ENCODE data around the gene TBC1D22A. TPM values are rescaled to one million over a fixed set of nuclear protein-coding genes. Genes with fewer than 3 reads are reported as not detected.

TBC1D22A gene
- total and polyA plus RNA-seq, 10 of the 15 experiments (the other 5 are each of a cell fraction or from before 2014, with no cell fraction given): 0.63 to 44.7 (median 27.4) TPM

- 97% methylated on average over 24 of the region's 24 CpGs for WGBS (ENCODE audit: insufficient coverage, insufficient replicate concordance, low lambda C conversion rate, missing lambda C conversion rate)
- H3K4me3 ChIP-seq: no peak overlapping the region
- no peak overlapping the region for H2AFZ ChIP-seq (ENCODE audit: control insufficient read depth, low read depth, low read length)
- in situ Hi-C loops (cut with MboI): no loop called here
- intact Hi-C loops (cut with micrococcal nuclease; ENCODE audit: unreplicated experiment): no loop called here
- H3K4me1 ChIP-seq (ENCODE audit: control insufficient read depth, insufficient read depth, low read length): no peaks in the 10 kb centered on the region
- H3K36me3 ChIP-seq (ENCODE audit: control insufficient read depth in 2 of 2, insufficient read depth in 2 of 2, low read length in 1 of 2): peaks cover 3 to 29% of the 10 kb centered on the region in 2 experiments; a peak in 3 of 4 replicates
- ChIA-PET SMC1A (ENCODE audit: uncharacterized antibody, unreplicated experiment) (no interaction called here), CTCF (no interaction called here), RAD21 (ENCODE audit: unreplicated experiment) (no interaction called here), POLR2A (no interaction called here)
- H3K4me2 ChIP-seq (ENCODE audit: control insufficient read depth, insufficient read depth): no peak overlapping the region
- ATAC-seq (no peak), DNase-seq (ENCODE audit: low read depth, low spot score) (no peak), FAIRE-seq (no peak)
- no peak overlapping the region for H3K27ac ChIP-seq (ENCODE audit: control insufficient read depth, insufficient read depth)
- H4K20me1 ChIP-seq (ENCODE audit: control insufficient read depth, insufficient read depth): no peaks in the 10 kb centered on the region; the same call in 1 of the 2 replicates
- TF ChIP-seq ATF7 (IDR thresholded peaks at IDR 0.05; ENCODE audit: low read depth): no peak
- TF ChIP-seq POLR2AphosphoS5 (IDR thresholded peaks at IDR 0.05; ENCODE audit: low read length): no peak
- TF ChIP-seq EP300 (IDR thresholded peaks at IDR 0.05; ENCODE audit: borderline replicate concordance in 1 of 2, control insufficient read depth in 1 of 2, low read depth in 2 of 2, low read length in 2 of 2): no peak
- no peak for TF ChIP-seq ZNF384 (IDR thresholded peaks at IDR 0.05; ENCODE audit: borderline replicate concordance, low read depth, low read length)
- TF ChIP-seq CEBPB (IDR thresholded peaks at IDR 0.05; ENCODE audit: borderline replicate concordance in 1 of 2, low read depth in 2 of 2, low read length in 2 of 2): no peak
- no peak for TF ChIP-seq NFYB (IDR thresholded peaks at IDR 0.05; ENCODE audit: insufficient read depth, low read depth, low read length)
- no peak for TF ChIP-seq ZNF622 (IDR thresholded peaks at IDR 0.05)
- no peak for TF ChIP-seq CUX1 (IDR thresholded peaks at IDR 0.05; ENCODE audit: insufficient replicate concordance, low read depth, low read length)
- H3K79me2 ChIP-seq (ENCODE audit: control insufficient read depth, insufficient read depth, low read length): no peaks in the 10 kb centered on the region; the same call in 1 of the 2 replicates
- no peak overlapping the region for H3K9ac ChIP-seq (ENCODE audit: control insufficient read depth, insufficient read depth, low read length)
- H3K27me3 ChIP-seq (replicated peaks in 1 of 2; ENCODE audit: control insufficient read depth in 2 of 2, insufficient read depth in 2 of 2, low read length in 1 of 2): no peaks in the 10 kb centered on the region
- no TSS peak for BruUV-seq (replicated peaks)
- H3K9me3 ChIP-seq (replicated peaks; ENCODE audit: control insufficient read depth, insufficient read depth, low read length): no peaks in the 10 kb centered on the region
These were observed 145.1 kb downstream of the TBC1D22A start for GRCh38 chr22:46907241-46908215.

Data from GM12878 (cell line).